SK-N-SH (cell line): ENCODE data around the gene OBSCN. TPM values are rescaled to one million over a fixed set of nuclear protein-coding genes. Genes with fewer than 3 reads are reported as not detected.
"Not testable (repeated sequence)": the region's sequence is repeated elsewhere in the genome, so short reads cannot be mapped to it uniquely, and the experiment has no call there.

ENCODE experiments used
- CTCF ChIA-PET: fragments of 300-600, 350-600 bp; formaldehyde crosslinking; extraction: SDS; loops from one replicate; lab custom pipeline; 2021; lab: Yijun Ruan, JAX
- POLR2A ChIA-PET: fragments of 350-600 bp; sonication (Branson Sonifier 250); formaldehyde crosslinking; extraction: SDS; loops from one replicate; lab custom pipeline; 2020; ENCODE audit warnings: antibody characterized with exemption, inconsistent platforms; lab: Yijun Ruan, JAX
- DNase-seq: peaks from one replicate; pipeline ENCODE4 v3.0.0; 2012
- H2AFZ ChIP-seq: fragments of 200-600 bp; sonication (generic); 2 replicates; pipeline ENCODE4 v1.8.1; 2016; ENCODE audit warnings: antibody characterized with exemption, mild to moderate bottlenecking, low read depth
- H3F3A ChIP-seq: fragments of 200-600 bp; sonication (generic); replicated peaks from 2 replicates; pipeline ENCODE3; 2016; ENCODE audit warnings: antibody characterized with exemption, mild to moderate bottlenecking; ENCODE audit not compliant: insufficient read depth
- H3K27ac ChIP-seq, 2 experiments: fragments of 200-500 bp in 1 of 2; fragments of 200-600 bp in 1 of 2; sonication (Bioruptor generic) in 1 of 2; sonication (generic), shearing (Covaris generic) in 1 of 2; 2 replicates each; pipeline versions ENCODE4 v1.5.1 to v1.6.1; 2014 to 2016; ENCODE audit warnings: low read depth in 2 of 2, inconsistent platforms in 1 of 2, low read length in 1 of 2, mild to moderate bottlenecking in 1 of 2, mixed read lengths in 1 of 2
- H3K27me3 ChIP-seq: fragments of 200-600 bp; sonication (generic), shearing (Covaris generic); 2 replicates; pipeline ENCODE4 v1.6.1; 2016; ENCODE audit warnings: mixed run types; ENCODE audit not compliant: insufficient read depth
- H3K36me3 ChIP-seq, 2 experiments: fragments of 200-500 bp in 1 of 2; fragments of 200-600 bp in 1 of 2; sonication (Bioruptor generic) in 1 of 2; sonication (generic) in 1 of 2; replicated peaks in 1 of 2; 2 replicates each; pipeline versions ENCODE3 to v1.5.1; 2014 to 2016; ENCODE audit warnings: low read length in 1 of 2, mild to moderate bottlenecking in 1 of 2; ENCODE audit not compliant: insufficient read depth in 2 of 2, control insufficient read depth in 1 of 2
- H3K4me1 ChIP-seq, 2 experiments: fragments of 200-500 bp in 1 of 2; fragments of 200-600 bp in 1 of 2; sonication (Bioruptor generic) in 1 of 2; sonication (generic), shearing (Covaris generic) in 1 of 2; 2 replicates each; pipeline versions ENCODE4 v1.5.1 to v1.6.1; 2014 to 2016; ENCODE audit warnings: low read depth in 1 of 2, low read length in 1 of 2, mixed run types in 1 of 2; ENCODE audit not compliant: insufficient read depth in 2 of 2, control insufficient read depth in 1 of 2
- H3K4me2 ChIP-seq: fragments of 200-600 bp; sonication (generic), shearing (Covaris generic); 2 replicates; pipeline ENCODE4 v1.6.1; 2017; ENCODE audit warnings: mixed run types
- H3K4me3 ChIP-seq, 2 experiments: fragments of 200-500 bp in 1 of 2; fragments of 200-600 bp in 1 of 2; sonication (Bioruptor generic) in 1 of 2; sonication (generic), shearing (Covaris generic) in 1 of 2; 2 replicates each; pipeline versions ENCODE4 v1.5.1 to v1.8.1; 2014 to 2016; ENCODE audit warnings: low read depth in 2 of 2, inconsistent platforms in 1 of 2, low read length in 1 of 2, mild to moderate bottlenecking in 1 of 2, mixed read lengths in 1 of 2, moderate library complexity in 1 of 2
- H3K79me2 ChIP-seq: fragments of 200-600 bp; sonication (generic); 2 replicates; pipeline ENCODE4 v1.8.1; 2017; ENCODE audit warnings: mild to moderate bottlenecking; ENCODE audit not compliant: insufficient read depth
- H3K9ac ChIP-seq: fragments of 200-600 bp; sonication (generic); 2 replicates; pipeline ENCODE4 v1.6.1; 2017; ENCODE audit warnings: mixed run types
- H3K9me2 ChIP-seq: fragments of 200-600 bp; sonication (generic); 2 replicates; pipeline ENCODE4 v1.6.1; 2017; ENCODE audit warnings: mixed run types
- H3K9me3 ChIP-seq: fragments of 200-600 bp; sonication (generic); 2 replicates; pipeline ENCODE4 v1.6.1; 2017; ENCODE audit warnings: mixed run types, mild to moderate bottlenecking, moderate library complexity
- H4K20me1 ChIP-seq: fragments of 200-600 bp; sonication (generic); 2 replicates; pipeline ENCODE4 v1.6.1; 2017; ENCODE audit warnings: mild to moderate bottlenecking, mixed run types; ENCODE audit not compliant: insufficient read depth
- EP300 ChIP-seq, 2 experiments: IDR thresholded peaks; 2 replicates each; pipeline versions ENCODE4 v1.4.0 to v1.6.1; 2012; ENCODE audit warnings: borderline replicate concordance in 1 of 2, low read depth in 1 of 2, low read length in 1 of 2
- EZH2phosphoT487 ChIP-seq: fragments of 200-600 bp; sonication (generic); IDR thresholded peaks from 2 replicates; pipeline ENCODE4 v1.6.1; 2017; ENCODE audit warnings: low read depth, mixed run types, mild to moderate bottlenecking, antibody characterized with exemption, moderate library complexity, borderline replicate concordance
- FOSL2 ChIP-seq: IDR thresholded peaks from 2 replicates; pipeline ENCODE4 v1.4.0; 2012; ENCODE audit warnings: low read depth, mild to moderate bottlenecking, moderate library complexity, borderline replicate concordance
- NFIC ChIP-seq: IDR thresholded peaks from 2 replicates; pipeline ENCODE4 v1.4.0; 2012; ENCODE audit warnings: borderline replicate concordance
- RXRA ChIP-seq: IDR thresholded peaks from 2 replicates; pipeline ENCODE4 v1.4.0; 2012; ENCODE audit warnings: low read depth, mild to moderate bottlenecking, borderline replicate concordance
- WGBS: methylation state at CpG from one replicate; pipeline ENCODE4 v1.1.6; 2017; ENCODE audit warnings: low lambda C conversion rate; 5-methylcytosine and 5-hydroxymethylcytosine counted together
- polyA plus RNA-seq, 3 experiments: library from polyadenylated mRNA; depleted of rRNA; stranded (reverse); fragments of >200 nt; gene quantifications; 2 replicates each; pipeline ENCODE4 v1.2.3, GENCODE V29; 2012
- TF ChIP-seq, protein P1 (sequence below): IDR thresholded peaks from 2 replicates; pipeline ENCODE4; 2012
- TF ChIP-seq, protein P2 (sequence below): IDR thresholded peaks from 2 replicates; pipeline ENCODE4 v1.4.0; 2012; ENCODE audit warnings: low read depth

Gene OBSCN
- polyA plus RNA-seq, 1 of the 3 experiments (the other 2 are of a cell fraction): 4.0 TPM

DNA sequence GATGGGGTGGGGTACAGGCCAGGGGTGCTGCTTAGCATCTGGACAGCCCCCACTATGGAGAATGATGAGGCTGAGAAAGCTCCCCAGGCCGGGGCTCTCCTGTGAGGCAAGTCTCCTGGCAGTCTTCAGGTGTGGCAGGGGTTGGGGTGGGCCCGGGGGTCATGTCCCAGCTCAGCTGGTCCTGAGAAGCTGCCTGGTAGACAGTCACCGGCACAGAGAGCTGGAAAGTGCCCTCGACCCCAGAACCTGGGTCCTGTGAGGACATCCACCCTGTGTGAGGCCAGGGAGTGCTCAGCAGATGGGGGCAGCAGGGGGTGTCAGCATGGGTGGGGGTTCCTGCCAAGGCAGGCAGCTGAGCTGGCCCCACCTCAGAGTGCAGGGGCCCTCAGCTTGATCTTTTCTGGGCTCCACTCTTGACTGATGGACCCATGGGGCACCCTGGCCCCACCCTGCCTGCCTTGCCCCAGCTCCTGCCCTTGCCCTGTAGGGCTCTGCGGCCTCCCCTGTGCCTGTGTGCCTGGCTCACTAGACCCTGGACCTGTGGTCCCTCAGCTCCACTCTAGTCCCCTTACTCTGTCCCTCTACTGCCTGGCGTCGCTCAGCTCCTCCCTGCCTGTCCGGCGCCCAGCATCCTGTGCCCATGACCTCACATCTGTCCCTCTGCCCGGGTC is 36.5 kb upstream of the OBSCN start (continued):
- TF ChIP-seq NFIC: no peak
- no peak for TF ChIP-seq EP300 (IDR thresholded peaks at IDR 0.05; ENCODE audit: borderline replicate concordance in 1 of 2, low read depth in 1 of 2, low read length in 1 of 2)
- no peak for TF ChIP-seq FOSL2
- TF ChIP-seq, protein P1, sequence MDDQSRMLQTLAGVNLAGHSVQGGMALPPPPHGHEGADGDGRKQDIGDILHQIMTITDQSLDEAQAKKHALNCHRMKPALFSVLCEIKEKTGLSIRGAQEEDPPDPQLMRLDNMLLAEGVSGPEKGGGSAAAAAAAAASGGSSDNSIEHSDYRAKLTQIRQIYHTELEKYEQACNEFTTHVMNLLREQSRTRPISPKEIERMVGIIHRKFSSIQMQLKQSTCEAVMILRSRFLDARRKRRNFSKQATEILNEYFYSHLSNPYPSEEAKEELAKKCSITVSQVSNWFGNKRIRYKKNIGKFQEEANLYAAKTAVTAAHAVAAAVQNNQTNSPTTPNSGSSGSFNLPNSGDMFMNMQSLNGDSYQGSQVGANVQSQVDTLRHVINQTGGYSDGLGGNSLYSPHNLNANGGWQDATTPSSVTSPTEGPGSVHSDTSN: no peak
- TF ChIP-seq, protein P2, sequence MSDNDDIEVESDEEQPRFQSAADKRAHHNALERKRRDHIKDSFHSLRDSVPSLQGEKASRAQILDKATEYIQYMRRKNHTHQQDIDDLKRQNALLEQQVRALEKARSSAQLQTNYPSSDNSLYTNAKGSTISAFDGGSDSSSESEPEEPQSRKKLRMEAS: no peak
- TF ChIP-seq EZH2phosphoT487: no peak
- TF ChIP-seq, all 33 proteins: peak for 0

DNA sequence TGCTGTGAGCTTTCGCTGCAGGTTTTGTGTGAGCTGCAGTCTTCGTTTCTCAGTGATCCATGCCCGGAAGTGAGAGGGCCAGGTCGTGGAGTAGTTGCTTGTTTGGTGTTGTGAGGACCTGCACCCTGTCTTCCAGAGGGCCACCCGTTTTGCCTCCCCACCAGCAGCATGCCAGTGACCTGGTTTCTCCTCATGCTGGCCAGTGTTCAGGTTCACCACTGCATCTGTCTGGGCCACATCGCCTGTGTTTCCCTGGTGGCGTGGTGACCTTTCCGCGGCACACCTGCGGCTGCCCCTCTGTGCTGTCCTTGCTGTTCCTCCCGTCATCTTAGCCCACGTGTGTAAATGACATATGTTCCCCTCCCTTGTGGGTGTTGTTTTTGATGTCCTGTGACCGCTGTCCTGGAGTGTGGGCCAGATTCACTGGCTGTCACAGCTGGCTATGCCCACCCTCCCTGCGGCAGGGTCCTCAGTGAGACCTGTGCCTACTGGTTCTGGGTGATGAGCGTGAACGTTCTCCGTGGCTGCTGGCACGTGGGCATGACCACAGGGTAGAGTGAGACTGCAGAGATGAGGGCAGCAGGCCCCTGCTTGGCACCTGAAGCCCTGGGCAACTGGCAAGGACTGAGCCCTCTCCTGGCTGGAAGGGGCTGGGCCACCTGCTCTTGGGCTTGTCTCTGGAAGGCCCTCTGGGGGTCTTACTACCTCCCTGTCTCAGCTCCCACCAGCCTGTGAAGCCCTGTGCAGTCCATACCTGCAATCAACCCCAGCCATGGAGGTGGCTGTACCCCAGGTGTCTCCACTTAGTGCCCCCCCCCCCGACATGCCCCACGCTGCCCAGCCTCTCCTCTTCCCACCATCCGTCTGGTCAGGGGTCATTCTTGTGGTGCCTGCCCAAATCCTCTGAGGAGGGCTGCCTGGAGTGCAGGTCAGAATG is 35.0 kb upstream of the OBSCN start:
- peaks cover 12% of the 10 kb centered on the region; the same call in 1 of the 2 replicates for H3K79me2 ChIP-seq
- 90% methylated on average over 20 of the region's 21 CpGs for WGBS
- H3K27me3 ChIP-seq: no peaks in the 10 kb centered on the region
- H3K9ac ChIP-seq: no peak overlapping the region
- H3F3A ChIP-seq: no peaks in the 10 kb centered on the region
- no peak for DNase-seq
- no peaks in the 10 kb centered on the region for H3K9me2 ChIP-seq
- no peak overlapping the region for H3K27ac ChIP-seq
- H4K20me1 ChIP-seq: no peaks in the 10 kb centered on the region
- H2AFZ ChIP-seq: no peak overlapping the region
- H3K9me3 ChIP-seq: no peaks in the 10 kb centered on the region
- no peak overlapping the region for H3K4me3 ChIP-seq
- CTCF ChIA-PET: interaction anchor here (1.0 kb wide), 1 partner anchor 342 kb away, joined by 3 read pairs; no protein-coding TSS in a partner anchor
- H3K4me1 ChIP-seq: peaks cover 0 to 3% of the 10 kb centered on the region in 2 experiments; a peak in 1 of 4 replicates
- no peak for TF ChIP-seq RXRA
- peaks cover 0 to 2% of the 10 kb centered on the region in 2 experiments for H3K36me3 ChIP-seq
- POLR2A ChIA-PET: interaction anchor here (0.8 kb wide), 1 partner anchor 8 kb away, joined by 3 read pairs; no protein-coding TSS in a partner anchor
- H3K4me2 ChIP-seq: no peak overlapping the region

DNA sequence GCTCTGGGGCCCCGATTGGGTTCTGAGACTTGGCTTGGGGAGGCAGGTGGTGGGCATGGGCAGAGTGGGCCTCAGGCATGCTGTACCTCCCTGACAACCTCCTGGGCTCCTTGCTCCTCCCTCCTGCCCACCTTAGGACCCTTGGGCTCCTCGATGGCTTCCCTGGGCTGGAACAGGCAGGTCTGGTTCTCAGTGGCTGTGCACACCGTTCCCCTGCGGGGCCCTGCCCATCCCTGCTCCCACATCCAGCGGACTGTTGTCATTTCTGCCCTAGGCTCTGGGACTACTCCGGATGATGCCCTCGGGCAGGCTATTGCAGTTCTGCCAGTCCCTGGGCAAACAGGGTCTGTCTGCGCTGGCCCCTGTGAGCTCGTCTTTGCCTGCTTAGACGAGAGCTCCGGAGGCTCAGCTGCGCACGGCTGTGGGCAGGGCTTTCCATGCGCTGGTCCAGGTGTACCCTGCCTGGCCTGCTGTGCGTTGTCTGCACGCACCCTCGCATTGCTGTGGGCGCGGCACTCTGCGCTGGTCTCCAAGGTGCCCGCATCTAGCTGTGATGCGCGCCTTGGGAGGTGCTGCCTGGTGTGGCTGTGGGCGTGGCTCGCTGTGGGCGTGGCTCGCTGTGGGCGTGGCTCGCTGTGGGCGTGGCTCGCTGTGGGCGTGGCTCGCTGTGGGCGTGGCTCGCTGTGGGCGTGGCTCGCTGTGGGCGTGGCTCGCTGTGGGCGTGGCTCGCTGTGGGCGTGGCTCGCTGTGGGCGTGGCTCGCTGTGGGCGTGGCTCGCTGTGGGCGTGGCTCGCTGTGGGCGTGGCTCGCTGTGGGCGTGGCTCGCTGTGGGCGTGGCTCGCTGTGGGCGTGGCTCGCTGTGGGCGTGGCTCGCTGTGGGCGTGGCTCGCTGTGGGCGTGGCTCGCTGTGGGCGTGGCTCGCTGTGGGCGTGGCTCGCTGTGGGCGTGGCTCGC is 34.0 kb upstream of the OBSCN start:
- H3K79me2 ChIP-seq: peaks cover 12% of the 10 kb centered on the region; the same call in 1 of the 2 replicates
- not testable (repeated sequence) for H3K36me3 ChIP-seq, H3K4me1 ChIP-seq, H3K27me3 ChIP-seq, H3K4me3 ChIP-seq, H3K27ac ChIP-seq, H2AFZ ChIP-seq, H3K9me2 ChIP-seq, H3K4me2 ChIP-seq, H4K20me1 ChIP-seq, H3F3A ChIP-seq, H3K9me3 ChIP-seq, H3K9ac ChIP-seq
- 75% methylated on average over 16 of the region's 69 CpGs for WGBS
- peak; percentile 70 for DNase-seq
- ChIA-PET CTCF (interaction anchor here (0.9 to 1.2 kb wide), 2 partner anchors 8 to 43 kb away, joined by 3 read pairs; partner anchors contain the start of gene IBA57), POLR2A (interaction anchor here (0.8 kb wide), 1 partner anchor 9 kb away, joined by 3 read pairs; no protein-coding TSS in a partner anchor)
